GM12873 (cell line): ENCODE results near the gene IGSF10.

Experiments
- TF ChIP-seq, protein P1 (sequence below): IDR thresholded peaks from 2 replicates; pipeline ENCODE4 v1.5.1; 2012; ENCODE audit warnings: low read depth, mild to moderate bottlenecking, moderate library complexity, low read length, control low read depth; ENCODE audit not compliant: insufficient read depth; ENCODE audit errors: missing control alignments

Gene IGSF10

DNA sequence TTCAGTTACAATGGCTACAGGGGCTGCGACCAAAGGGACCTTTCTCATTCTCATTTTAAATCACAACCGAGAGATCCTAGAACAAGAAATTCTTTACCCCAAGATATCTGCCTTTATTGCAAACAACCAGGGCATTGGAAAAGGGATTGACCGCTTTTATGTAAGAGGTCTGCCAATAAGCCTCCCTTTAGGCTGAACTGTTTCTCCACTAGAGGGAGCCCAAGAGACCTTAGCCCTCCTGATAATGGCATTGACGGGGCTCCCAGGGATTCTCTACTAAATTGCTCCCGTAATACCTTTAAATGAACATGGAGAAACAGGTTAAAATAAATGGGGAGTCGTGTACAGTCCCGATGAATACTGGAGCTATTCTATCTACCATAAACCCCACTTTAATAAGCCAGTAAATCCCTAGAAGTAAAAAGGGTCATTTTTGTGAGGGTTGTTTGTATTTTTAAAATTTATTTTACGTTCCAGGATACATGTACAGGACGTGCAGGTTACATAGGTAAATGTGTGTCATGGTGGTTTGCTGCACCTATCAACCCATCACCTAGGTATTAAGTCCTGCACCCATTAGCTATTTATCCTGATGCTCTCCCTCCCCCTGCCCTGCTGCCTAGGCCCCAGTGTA lies 7.5 kb upstream of the IGSF10 start:
- TF ChIP-seq, protein P1, sequence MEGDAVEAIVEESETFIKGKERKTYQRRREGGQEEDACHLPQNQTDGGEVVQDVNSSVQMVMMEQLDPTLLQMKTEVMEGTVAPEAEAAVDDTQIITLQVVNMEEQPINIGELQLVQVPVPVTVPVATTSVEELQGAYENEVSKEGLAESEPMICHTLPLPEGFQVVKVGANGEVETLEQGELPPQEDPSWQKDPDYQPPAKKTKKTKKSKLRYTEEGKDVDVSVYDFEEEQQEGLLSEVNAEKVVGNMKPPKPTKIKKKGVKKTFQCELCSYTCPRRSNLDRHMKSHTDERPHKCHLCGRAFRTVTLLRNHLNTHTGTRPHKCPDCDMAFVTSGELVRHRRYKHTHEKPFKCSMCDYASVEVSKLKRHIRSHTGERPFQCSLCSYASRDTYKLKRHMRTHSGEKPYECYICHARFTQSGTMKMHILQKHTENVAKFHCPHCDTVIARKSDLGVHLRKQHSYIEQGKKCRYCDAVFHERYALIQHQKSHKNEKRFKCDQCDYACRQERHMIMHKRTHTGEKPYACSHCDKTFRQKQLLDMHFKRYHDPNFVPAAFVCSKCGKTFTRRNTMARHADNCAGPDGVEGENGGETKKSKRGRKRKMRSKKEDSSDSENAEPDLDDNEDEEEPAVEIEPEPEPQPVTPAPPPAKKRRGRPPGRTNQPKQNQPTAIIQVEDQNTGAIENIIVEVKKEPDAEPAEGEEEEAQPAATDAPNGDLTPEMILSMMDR: peak; percentile 88

DNA sequence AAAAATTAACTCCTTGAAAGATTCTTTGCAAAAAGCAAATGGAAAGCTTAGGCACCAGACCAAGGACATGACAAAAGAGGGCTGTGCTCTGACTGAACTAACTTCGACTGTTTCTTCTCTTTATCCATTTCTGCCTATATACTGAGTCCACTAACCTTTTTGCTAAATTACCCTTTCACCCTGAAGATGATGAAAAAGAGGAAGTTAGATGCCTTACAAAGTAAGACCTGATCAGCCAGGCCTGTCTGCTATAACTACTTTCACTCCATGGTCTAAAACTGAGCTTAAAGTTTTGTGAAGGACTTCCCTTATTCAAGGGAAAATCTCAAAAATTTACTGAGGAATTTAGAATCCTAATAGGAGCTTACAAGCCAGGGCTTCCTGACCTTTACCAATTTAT lies 6.2 kb upstream of the IGSF10 start:
- TF ChIP-seq, protein P1: no peak

DNA sequence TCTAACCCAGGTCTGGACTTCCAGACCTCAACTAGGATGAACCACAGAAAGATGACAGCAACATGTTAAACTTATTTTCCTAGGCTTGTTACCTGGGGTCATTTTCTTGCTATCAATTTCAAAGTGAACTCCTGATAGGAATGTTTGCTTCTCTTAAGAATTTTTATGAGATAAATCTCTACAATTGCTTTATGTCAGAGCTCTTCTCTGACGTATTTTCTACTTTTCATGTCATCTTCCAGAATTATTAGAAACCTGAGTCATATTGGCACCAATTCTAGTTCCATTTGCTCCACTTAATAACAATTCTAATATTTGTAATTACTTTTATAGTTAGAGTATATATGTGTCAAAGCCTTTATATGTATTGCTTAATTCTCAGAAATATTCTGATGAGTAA lies 2.1 kb upstream of the IGSF10 start:
- TF ChIP-seq, protein P1: no peak

DNA sequence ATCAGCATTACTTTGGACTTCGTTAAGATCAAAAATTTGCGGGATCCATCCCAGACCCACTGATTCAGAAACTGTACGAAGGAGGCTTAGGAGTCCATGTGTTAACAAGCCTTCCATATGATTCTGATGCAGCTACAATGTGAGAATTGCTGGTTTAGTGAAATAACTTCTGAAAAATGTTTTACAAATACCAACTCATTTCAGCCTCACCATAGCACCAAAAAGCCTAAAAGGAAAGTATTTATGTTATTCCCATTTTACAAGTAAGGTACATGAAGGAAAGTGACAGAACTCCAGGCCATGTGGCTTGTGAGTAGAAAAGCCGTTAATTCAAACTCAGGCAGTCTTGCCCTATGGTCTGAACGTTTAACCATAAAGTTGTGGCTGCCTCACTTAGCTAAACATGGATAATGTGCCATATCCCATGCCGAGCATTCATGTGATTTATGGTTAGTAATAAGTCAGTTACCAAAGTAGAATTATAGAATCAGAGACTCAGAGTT lies 1.5 kb upstream of the IGSF10 start:
- TF ChIP-seq, protein P1: no peak

DNA sequence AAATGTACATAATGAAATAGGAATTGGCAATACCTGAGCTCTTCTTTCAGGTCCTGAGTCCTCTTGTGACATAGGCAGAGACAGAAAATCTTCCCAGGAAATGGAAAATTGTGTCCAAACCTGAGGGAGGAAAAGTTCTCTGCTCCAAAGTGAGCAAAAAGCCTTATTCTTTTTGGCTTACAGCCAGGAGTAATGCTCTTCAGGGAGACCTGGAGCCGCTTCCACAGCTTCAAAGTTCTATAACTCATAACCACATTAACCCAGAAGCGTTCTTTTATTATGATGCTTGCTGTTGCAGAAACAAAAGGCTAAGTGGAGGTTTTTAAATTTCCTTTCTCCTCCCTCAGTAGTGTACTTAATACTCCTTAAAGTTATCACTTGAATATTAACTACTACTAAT lies 633 bp downstream of the IGSF10 start:
- TF ChIP-seq, protein P1: no peak

DNA sequence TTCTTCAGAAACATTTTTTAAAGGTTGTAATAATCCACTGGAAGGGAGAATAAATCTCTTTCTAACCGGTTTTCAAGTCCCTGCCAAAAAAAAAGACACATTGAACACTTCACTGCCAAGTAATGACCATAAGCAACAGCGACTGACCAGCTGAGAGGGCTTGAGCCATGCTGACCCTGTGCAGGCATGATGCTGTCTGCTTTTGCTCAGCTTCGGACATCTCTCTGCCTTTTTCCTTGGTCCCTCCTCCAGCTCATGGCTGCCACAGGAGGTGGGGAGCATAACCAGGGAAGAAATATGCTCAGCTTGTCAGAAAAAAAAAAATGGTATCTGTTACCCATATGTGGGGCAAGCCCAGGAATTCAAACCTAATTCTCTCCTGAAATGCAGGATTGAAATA lies 1.5 kb downstream of the IGSF10 start:
- TF ChIP-seq, protein P1: no peak

DNA sequence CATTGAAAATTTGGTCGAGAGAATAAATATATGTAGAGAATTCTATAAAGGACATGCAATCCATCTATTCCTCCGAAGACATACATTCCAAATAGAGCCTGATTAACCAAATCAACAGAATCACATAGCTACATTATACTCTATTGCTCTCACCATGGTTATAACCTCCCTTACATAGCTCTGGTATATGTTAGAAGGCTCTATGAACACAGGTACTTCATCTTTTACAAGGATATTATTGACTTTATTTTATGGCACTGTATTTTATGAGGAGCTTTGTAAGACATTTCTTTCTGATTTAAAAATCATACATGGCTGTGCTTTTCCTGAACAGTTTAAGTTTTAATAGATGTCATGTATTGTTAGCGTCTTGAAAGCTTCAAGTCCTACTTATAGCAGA lies 4.8 kb downstream of the IGSF10 start:
- TF ChIP-seq, protein P1: no peak
